DMS 273 (cell line): Measurements from ENCODE around the gene GPR162.

Source experiments
- DNase-seq: peaks from one replicate; lab custom pipeline; 2025; ENCODE audit not compliant: unreplicated experiment; lab: John Stamatoyannopoulos, UW

GPR162 gene

DNA sequence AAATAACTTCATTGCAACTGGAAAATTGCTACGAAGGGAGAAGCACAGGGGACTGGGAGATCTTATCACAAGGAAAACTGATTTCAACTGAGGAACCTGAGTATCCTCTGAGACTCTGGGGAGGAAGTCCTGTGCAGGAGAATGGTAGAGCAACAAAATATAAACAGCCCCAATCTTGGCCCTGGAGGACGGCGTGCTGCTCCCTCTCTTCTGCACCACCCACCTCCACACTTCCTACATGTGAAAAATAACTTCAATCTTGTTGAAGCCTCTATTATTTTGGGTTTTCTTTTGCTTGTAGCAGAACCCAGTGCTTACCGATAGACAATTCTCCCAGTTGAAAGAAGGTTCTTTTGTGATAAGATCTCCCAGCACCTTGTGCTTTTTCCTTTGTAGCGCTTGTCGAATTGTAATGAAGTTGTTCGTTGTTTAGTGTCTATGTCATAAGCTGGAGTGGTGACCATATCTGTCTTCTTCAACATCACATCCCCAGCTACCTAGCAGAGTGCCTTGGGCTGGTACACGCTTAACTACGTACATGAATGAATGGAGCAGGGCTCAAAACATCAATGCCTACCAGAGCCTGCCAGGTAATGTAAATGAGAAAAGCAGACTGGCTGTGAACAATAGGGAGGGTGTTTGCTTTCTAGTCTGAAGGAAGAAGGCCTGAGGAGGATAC, 35.1 kb upstream of the GPR162 start:
- no peak for DNase-seq

DNA sequence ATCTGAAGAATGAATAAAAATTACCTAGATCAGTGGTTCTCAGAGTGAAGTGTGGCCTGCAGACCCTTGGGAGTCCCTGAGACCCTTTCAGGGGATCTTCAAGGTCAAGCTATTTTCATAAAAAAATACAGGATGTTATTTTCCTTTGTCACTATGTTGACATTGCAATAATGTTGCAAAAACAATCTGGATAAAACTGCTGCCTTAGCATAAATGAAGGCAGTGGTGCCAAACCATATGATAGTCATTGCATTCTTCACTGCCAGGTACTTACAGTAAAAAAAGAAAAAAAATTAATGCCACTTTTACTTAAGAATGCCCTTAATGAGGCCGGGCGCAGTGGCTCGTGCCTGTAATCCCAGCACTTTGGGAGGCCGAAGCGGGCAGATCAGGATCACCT, 34.3 kb upstream of the GPR162 start:
- no peak for DNase-seq

DNA sequence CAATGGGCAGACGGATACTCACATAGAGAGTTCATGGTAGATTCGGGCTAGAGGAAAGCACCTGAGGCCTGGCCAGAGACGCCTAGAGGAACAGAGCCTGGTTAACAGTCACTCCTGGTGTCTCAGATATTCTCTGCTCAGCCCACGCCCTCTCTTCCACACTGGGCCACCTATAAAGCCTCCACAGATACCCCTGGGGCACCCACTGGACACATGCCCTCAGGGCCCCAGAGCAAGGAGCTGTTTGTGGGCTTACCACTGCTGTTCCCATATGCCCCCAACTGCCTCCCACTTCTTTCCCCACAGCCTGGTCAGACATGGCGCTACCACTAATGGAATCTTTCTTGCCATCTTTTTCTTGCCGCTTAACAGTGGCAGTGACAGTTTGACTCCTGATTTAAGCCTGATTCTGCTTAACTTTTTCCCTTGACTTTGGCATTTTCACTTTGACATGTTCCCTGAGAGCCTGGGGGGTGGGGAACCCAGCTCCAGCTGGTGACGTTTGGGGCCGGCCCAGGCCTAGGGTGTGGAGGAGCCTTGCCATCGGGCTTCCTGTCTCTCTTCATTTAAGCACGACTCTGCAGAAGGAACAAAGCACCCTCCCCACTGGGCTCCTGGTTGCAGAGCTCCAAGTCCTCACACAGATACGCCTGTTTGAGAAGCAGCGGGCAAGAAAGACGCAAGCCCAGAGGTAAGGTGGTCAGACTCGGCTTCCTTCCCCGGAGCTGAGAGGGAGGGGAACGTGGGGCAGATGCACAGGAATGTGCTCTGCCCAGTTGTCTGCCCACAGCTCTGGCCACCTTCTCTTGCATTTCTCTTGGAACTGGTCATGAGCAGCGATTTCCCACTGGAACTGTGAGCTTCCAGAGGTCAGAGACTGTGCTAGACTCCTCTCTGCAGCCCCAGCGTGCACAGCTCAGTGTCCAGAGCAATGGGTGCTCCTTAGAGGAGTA, 32.4 kb upstream of the GPR162 start, which contains the start of gene CD4:
CD4 (plus strand) TSS at position 557 of the 953 bp plus-strand sequence. CDS start 10,611 bp downstream, outside the sequence.
- DNase-seq = no peak

DNA sequence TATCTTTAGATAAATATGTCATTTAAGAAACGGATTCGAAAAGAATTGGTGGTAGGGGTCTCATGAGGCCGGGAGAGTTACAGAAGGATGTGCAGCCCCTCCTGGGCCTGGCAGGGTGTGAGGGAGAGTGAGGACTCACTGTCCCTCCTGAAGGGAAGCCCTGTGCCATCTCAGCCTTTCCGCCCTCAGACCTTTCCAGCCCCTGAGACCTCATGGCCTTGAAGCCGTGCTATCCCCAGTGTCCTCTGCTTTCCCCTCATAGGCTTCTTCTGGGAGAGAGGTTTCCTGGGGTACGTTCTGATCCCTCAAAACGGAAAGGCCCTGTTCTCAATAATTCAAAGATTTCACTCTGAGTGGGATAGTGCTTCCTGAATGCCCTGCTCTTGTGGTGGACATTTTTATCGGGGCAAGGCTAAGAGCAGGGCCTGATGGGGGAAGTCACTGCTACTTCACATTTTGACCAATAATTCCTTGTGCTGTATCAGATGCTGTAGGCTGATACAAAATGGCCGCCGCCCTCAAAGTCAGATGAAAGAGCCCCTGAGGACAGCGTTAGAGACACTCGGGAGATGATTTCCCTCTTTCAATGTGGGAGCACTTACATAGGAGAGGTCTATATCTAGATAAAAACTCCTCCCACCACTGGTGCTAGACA, 31.0 kb upstream of the GPR162 start:
- DNase-seq = no peak

DNA sequence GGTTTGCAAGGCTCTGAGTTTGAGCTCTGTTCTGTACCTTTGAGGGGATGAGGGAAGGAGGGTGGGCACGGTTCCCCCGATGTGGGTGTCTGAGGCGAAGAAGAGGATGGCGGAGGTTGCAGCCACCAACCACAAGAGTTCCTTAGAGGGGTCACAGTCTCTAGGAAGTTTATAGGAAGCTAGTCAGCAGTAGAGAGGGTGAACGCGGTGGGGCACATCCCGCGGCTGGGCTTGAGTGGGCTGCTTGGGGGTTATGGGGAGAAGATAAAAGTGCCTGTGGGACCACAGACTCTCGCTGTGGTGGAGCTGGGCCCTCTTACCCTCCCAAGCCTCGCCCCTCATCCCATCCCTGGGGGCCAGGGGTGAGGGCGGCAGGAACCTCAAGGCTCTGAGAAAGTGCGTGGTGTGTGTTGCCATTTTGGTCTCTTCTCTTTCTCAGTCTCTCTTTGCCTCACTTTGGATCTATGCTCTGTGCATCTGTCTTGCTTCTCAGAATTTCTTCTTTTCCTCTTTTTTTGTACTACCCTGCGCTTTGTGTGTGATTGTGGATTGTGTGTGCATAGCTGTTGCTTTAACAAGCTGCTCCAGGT, 29.6 kb upstream of the GPR162 start:
- no peak for DNase-seq

DNA sequence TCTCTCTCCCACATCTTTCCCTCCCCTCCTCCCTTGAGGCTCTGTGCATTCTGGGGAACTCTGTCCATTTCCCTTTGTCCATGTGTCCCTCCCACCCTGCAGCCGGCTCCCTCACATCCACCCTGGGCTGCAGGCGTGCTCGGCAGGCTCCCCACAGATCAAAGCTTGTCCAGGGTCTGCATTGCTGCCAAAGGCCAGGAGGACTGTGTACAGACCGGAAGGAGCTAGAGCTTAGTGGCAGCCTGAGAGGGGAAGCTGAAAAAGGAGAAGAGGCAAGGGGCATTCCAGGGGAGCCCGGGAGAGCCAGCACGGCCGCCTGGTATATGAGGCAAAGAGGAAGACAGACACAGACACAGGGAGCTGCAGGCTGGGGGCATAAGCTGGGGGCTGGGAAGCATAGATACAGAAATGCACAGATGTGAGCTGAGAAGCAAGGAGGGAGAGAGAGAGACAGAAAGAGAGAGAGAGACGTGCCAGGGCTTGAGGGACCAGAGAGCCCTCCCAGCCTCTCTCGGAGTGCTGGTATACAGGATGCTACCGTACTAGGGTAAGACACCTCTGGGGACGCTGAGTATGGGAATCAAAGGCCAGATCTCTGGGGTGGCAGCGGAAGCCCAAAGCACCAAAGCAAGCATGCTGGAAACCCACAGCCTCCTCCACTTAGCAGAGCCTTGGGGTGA, 29.0 kb upstream of the GPR162 start:
- DNase-seq = no peak

DNA sequence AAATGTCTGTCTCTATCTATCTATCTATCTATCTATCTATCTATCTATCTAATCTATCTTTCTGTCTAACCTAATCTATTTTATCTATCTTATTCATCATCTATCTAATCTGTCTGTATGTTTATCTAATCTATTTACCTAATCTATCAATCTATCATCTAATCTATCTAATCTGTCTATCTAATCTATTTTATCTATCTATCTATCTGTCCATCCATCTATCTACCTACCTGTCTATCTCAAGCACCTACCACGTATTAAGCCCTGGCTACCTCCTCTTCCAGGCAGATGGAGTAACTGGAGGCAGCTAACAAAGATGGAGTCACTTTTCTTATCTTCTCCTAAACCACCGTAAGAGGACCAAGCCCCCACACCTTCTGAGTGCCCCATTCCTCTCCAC, 26.5 kb upstream of the GPR162 start:
- DNase-seq = no peak

DNA sequence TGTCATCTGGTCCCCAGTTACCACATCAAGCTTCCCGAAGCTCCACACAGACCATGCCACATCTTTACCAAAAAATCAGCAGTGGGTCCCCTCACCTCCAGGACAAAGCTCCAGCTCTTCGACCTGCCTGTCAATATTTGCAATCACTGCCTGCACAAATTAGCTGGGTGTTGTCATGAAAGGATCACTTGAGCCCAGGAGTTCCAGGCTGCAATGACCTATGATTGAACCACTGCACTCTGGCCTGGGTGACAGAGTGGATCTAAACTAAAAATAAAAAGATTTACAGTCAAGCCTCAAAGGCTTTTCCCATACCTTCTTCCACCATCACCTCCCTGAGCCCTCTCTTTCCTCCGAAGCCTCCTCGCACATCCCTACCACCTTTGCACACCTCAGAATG, 25.0 kb upstream of the GPR162 start:
- DNase-seq = no peak

DNA sequence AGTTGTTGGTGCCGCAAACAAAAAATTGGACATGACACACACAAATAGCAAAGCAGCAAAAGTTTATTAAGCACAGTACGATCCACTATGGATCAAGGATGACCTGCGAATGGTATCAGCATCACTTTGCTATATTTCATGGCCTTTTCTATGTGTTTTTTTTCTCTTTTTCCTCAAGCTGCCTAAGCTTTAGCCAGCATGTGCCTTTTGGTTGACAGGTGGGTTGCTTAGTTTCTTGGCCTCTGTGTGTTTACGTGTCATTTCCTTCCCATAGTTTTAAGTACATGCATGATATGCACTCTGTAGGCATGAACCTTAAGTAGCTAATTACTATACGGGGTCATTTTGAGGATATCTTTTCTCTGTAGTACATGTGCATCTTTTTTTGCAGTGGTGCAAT, 22.5 kb upstream of the GPR162 start:
- DNase-seq = no peak

DNA sequence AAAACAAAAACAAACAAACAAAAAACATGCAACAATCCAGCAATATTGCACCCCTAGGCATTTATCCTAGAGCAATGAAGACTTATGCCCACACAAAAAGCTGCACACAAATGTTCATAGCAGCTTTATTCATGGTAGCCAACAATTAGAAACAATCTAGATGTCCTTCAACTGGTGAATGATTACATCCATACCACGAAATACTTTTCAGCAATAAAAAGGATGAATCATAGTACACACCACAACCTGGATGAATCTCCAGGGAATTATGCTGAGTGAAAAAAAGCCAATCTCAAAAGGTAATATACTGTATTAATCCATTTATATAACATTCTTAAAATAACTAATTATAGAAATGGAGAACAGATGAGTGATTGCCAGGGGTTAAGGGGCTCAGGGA, 14.5 kb upstream of the GPR162 start:
- no peak for DNase-seq

DNA sequence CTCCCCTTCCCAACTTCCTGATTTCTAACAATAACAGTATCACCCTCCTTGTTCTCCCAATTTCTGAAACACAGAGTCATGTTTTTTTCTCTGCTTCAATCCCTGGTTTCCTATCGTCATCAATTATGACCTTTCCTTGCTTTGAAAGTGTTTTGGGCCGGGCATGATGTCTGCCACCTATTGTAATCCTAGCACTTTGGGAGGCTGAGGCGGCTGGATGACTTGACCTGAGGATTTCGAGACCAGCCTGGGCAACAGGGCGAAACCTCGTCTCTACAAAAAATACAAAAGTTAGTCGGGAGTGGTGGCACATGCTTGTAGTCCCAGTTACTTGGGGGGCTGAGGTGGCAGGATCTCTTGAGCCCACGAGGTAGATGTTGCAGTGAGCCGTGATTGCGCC, 12.6 kb upstream of the GPR162 start:
- DNase-seq = no peak

DNA sequence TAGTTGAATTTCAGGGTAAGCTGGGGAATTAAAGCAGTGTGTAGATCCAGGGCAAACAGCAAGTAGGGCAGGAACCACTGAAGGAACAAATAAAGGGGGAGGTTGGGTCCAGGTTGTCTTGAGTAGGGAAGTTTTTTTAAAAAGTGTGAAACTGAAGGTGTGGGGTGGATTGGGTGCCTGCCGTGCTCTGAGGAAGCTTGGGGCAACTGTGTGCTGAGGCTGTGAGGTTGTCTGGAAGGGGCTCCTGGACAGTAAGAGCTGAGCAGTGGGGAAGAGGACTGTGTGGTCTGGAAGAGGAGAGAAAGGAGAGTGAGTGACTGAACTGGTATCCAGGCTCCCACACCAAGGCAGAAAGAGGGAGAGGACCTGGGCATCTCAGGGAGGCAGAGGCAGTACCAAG, 10.9 kb upstream of the GPR162 start:
- no peak for DNase-seq

DNA sequence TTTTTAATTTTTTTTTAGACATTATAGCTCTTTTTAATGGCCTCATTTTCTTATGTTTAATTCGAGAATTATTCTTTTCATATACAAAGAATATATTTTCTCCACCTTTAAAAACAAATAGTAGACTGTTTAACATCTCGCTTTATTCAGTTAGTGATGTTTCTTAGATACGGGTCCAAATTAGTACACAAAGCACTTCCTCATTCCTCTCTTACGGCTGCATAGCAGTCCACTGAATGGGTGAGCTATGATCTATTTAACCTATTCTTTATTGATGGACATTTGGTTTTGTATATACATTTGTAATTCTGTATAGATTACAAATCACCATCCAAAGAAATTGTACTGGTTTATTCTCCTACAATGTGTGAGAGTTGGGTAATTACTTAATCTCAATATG, 8.3 kb upstream of the GPR162 start:
- no peak for DNase-seq

DNA sequence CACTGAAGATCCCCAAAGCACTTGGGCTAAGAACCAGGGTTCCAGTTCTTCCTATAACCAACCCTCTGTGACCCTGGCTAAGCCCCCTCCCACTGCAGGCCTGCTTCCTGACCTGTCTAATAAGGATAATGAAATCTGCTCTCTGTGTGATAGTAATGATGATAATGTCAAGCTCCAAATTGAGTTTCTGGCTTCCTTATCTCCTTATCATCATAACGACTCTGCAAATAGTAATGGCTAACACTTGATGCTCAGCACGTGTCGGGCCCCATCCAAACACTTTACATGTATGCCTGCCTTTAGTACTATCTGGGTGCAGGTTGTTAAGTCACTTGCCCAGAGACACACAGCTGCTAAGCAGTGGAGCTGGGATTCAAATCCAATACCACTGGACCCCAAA, 5.0 kb upstream of the GPR162 start:
- no peak for DNase-seq

DNA sequence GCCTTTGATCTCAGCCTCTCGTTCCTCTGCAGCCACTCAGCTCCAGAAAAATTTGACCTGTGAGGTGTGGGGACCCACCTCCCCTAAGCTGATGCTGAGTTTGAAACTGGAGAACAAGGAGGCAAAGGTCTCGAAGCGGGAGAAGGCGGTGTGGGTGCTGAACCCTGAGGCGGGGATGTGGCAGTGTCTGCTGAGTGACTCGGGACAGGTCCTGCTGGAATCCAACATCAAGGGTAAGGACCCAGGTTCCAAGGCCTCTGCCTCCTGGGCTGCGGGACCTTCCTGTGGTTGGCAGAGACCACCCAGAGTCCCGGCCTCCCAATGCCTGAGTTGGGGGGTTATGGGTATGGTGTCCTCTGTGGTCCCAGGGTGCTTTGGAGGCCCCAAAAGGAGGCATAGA, 4.5 kb upstream of the GPR162 start:
- no peak for DNase-seq

DNA sequence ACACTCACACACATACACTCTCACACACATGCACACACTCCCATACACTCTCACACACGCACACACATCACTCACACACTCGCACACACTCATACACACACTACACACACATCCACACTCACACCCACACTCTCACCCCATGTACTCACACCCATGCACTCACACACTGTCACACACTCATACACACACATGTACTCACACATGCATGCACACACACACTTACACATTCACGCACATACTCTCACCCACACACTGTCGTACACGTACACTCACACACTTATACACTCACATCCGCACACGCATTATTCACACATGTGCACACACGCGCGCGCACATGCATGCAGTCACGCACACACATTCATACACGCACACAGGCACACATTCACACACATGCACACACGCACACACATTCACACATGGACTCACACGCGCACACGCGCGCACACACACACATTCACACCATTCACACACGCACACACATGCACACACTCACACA, 3.9 kb upstream of the GPR162 start:
- DNase-seq = no peak

DNA sequence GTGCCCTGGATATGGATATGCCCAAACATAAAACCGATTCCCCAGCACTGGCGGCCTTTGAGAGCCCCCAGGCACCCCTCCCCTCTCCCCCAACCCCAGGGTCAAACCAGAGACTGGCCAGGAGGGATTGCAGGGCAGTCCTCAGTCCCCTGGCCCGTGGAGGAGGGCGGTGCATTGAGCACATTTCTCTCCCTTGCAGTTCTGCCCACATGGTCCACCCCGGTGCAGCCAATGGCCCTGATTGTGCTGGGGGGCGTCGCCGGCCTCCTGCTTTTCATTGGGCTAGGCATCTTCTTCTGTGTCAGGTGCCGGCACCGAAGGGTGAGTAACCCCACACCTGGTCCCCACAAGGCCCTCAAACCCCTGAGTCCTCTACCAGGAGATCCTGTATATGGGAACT, 3.4 kb upstream of the GPR162 start:
- DNase-seq = no peak

DNA sequence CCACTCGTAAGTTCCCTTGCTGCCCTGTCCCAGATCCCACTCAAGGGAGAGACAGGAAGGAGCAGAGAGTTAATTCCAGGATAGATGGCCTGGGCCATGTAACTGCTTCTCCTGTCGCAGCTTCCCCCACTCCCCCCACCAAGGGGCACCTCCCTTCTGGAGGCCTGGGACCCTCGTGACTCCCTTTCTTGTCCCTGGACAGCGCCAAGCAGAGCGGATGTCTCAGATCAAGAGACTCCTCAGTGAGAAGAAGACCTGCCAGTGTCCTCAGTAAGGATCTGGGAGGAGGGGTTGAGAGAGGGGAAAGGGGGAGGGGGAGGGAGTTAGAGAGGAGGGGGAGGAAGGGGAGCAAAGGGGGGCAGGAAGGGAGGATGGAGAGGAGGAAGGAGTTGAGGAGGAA, 3.0 kb upstream of the GPR162 start:
- DNase-seq = no peak

DNA sequence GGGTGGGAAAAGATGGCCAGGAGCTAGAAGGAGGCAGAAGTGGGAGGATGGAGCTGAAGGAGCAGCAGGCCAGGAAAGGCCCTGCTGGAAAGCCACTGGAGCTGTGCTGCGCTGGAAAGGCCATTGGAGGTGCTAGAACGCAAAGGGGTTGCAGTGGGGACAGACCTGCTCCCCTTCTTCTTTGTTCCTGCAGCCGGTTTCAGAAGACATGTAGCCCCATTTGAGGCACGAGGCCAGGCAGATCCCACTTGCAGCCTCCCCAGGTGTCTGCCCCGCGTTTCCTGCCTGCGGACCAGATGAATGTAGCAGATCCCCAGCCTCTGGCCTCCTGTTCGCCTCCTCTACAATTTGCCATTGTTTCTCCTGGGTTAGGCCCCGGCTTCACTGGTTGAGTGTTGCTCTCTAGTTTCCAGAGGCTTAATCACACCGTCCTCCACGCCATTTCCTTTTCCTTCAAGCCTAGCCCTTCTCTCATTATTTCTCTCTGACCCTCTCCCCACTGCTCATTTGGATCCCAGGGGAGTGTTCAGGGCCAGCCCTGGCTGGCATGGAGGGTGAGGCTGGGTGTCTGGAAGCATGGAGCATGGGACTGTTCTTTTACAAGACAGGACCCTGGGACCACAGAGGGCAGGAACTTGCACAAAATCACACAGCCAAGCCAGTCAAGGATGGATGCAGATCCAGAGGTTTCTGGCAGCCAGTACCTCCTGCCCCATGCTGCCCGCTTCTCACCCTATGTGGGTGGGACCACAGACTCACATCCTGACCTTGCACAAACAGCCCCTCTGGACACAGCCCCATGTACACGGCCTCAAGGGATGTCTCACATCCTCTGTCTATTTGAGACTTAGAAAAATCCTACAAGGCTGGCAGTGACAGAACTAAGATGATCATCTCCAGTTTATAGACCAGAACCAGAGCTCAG, 2.3 kb upstream of the GPR162 start:
- no peak for DNase-seq

DNA sequence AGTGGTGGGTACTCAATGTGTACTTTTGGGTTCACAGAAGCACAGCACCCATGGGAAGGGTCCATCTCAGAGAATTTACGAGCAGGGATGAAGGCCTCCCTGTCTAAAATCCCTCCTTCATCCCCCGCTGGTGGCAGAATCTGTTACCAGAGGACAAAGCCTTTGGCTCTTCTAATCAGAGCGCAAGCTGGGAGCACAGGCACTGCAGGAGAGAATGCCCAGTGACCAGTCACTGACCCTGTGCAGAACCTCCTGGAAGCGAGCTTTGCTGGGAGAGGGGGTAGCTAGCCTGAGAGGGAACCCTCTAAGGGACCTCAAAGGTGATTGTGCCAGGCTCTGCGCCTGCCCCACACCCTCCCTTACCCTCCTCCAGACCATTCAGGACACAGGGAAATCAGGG, 1.5 kb upstream of the GPR162 start:
- no peak for DNase-seq
